Choroid plexus epithelial cell (primary cell): Measurements from ENCODE around the gene TMEM106A.
"Not testable (repeated sequence)": the region's sequence is repeated elsewhere in the genome, so short reads cannot be mapped to it uniquely, and the experiment has no call there.

ENCODE experiments used
- DNase-seq: peaks from one replicate; pipeline ENCODE4 v3.0.0-alpha.2; 2010; ENCODE audit warnings: low read depth
- H3K4me3 ChIP-seq: 2 replicates; pipeline ENCODE4 v1.5.1; 2011; ENCODE audit warnings: low read depth, mild to moderate bottlenecking, control low read depth, low read length, moderate library complexity
- TF ChIP-seq, protein P1 (sequence below): conservative IDR thresholded peaks from 2 replicates; pipeline ENCODE4 v1.5.1; 2011; ENCODE audit warnings: low read depth, mild to moderate bottlenecking, control low read depth, inconsistent platforms, low read length, moderate library complexity

Gene TMEM106A

DNA sequence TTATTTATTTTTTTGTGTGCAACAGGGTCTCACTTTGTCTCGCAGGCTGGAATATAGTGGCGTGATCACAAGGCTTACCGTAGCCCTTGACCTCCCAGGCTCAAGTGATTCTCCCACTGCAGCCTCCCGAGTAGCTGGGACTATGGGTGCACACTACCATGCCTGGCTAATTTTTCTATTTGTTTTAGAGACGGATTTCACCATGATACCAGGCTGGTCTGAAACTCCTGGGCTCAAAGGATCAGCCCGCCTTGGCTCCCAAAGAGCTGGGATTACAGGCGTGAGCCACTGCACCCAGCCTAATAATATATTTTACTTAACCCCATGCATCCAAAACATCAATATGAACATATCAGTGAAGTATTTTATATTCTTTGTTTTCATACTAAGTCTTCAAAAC lies 14.7 kb downstream of the TMEM106A start:
- H3K4me3 ChIP-seq: no peak overlapping the region
- DNase-seq: no peak
- TF ChIP-seq, protein P1, sequence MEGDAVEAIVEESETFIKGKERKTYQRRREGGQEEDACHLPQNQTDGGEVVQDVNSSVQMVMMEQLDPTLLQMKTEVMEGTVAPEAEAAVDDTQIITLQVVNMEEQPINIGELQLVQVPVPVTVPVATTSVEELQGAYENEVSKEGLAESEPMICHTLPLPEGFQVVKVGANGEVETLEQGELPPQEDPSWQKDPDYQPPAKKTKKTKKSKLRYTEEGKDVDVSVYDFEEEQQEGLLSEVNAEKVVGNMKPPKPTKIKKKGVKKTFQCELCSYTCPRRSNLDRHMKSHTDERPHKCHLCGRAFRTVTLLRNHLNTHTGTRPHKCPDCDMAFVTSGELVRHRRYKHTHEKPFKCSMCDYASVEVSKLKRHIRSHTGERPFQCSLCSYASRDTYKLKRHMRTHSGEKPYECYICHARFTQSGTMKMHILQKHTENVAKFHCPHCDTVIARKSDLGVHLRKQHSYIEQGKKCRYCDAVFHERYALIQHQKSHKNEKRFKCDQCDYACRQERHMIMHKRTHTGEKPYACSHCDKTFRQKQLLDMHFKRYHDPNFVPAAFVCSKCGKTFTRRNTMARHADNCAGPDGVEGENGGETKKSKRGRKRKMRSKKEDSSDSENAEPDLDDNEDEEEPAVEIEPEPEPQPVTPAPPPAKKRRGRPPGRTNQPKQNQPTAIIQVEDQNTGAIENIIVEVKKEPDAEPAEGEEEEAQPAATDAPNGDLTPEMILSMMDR: no peak

DNA sequence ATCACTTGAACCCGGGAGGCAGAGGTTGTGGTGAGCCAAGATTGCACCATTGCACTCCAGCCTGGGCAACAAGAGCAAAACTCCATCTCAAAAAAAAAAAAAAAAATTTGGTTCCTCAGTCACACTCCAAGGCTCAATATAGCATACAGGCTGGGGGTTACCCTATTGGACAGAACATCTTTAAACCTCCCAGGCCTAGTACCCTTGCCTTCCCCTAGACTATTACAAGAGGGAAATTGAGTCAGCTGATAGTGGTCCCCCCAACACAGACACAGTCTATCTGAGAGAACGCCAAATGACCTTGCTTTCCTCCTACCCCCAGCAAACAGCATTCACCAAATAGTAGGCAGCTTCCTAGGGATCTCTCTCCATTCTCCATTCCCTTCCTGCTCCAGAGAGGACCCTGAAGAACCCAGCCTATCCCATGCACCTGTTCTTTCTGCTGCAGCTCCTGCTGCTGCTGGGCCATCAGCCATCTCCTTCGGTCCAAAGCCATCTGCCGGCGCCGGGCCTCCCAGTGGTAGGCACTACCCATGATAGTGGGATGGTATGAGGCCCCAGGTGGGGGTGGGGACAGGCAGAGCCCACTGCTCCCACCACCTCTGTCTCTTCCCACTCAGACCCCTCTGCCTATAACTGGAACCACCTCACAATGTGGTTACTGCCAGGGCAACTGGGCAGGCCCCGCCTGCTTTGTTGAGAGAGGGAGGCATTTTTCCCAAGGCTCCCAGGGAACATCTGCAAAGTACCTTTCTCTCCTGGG lies 16.5 kb downstream of the TMEM106A start, which contains the start of gene CCDC200:
Gene CCDC200 (minus strand): TSS at position 604 of the 763 bp plus-strand sequence. CDS start 69 bp downstream, at position 535.
- H3K4me3 ChIP-seq, DNase-seq: not testable (repeated sequence)

DNA sequence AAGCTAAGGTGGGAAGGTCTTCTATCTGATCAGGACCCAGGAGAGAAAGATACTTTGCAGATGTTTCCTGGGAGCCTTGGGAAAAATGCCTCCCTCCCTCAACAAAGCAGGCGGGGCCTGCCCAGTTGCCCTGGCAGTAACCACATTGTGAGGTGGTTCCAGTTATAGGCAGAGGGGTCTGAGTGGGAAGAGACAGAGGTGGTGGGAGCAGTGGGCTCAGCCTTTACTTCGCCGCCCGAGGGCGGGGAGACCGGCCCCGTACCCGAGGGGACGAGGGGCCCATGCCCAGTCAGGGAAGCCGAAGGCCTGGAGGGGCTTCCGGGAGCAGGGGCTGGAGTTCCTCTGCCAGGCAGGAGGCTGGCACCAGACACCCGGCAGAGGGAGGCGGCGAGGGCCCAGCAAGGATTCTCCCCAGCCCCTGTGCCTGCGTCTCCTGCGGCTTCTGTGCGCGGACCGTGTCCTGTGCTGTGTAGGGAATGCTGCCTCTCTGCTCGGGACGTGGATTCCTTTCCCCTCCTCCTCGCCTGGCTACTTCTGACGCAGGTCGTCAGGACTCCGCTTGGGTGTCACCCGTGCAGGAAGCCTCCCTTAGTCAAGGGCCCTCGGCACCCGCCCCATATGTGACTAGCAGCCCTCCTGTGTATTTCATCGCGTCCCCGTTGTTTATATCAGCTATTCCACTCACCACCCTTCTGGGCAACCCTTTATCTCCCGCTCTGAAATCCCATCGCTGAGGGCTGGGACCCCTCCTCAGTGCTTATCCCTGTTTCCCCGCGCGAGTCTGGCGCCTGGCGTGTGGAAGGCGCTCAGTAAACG lies 19.7 kb downstream of the TMEM106A start:
- peak overlapping the region; percentile 44 for H3K4me3 ChIP-seq
- DNase-seq: not testable (repeated sequence)

DNA sequence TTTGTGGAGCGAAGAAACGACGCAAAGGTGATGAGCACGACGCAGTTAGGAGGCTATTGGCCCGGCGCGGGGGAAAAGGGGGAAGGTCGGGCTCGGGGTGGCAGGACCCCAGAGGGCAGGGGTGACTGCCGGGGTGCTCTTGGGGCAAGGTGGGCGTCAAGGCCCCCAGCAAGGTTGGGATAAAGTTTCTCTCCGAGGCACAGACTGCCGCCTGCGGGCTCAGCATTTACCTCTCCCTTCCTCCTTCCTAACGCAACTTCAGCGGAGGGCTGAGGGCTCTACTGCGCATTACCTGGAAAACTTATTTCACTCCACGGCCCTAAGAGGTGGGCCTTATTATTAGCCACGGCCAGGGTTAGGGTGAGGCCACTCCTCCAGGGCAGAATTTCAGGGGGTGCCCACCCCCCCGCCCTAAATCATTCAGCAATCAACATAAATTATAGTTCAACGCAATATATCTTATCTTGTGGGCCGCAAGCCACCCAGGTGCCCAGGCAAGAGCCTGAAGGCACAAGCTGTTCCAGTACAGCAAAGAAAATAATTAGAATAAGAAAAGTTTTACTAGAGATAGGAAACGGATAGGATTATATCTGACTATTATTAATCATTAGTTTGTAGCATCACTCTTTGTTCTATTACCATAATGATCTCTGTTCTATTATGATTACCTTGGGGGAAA lies 20.5 kb downstream of the TMEM106A start:
- peak; percentile 16 for DNase-seq

DNA sequence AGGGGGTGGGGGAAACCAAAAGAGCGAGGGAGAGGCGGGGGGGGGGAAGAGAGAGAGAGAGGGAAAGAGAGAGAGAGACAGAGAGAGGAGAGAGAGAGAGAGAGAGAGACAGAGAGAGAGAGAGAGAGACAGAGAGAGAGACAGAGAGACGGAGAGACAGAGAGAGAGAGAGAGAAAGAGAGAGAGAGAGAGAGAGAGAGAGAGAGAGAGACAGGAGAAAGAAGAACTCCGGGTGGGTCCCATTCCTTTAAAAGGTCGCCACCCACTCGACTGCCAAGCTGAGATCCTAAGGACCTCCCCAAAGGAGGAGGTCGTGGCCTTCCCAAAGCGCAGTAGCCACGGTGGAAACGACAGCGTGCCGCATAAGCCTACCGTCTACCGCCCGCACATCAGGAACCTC lies 21.6 kb downstream of the TMEM106A start:
- H3K4me3 ChIP-seq, DNase-seq: not testable (repeated sequence)

More for the DNA sequence above, 20.5 kb downstream of the TMEM106A start:
- H3K4me3 ChIP-seq: peak overlapping the region; percentile 44

DNA sequence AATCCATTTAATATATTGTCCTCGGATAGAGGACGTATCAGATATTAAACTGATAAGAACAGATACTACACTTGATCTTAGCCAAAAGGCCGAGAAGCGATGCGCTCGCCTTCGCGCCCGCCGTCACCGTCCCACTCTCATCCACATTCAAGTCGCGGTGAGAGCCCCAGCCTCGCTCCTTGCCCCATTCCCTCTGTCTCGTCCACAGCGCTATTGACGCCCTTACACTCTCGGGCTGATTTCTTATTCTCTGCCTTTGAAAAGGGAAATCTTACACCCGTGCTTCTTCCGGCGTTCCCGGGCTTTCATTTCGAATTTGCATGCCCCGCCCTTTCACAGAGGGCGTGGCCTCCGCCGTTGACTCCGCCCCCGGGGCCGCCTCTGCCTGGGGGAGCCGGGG lies 22.2 kb downstream of the TMEM106A start, which contains the start of gene RNU2-1:
Gene RNU2-1 (minus strand): TSS at position 101 of the 400 bp plus-strand sequence.
- H3K4me3 ChIP-seq, DNase-seq: not testable (repeated sequence)

DNA sequence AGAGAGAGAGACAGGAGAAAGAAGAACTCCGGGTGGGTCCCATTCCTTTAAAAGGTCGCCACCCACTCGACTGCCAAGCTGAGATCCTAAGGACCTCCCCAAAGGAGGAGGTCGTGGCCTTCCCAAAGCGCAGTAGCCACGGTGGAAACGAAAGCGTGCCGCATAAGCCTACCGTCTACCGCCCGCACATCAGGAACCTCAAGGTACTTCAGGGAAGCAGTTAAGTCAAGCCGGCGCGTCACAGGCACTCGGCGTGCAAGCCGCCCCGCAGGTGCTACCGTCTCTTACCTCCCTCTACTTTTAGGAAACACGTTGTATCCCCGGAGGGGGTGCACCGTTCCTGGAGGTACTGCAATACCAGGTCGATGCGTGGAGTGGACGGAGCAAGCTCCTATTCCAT lies 27.9 kb downstream of the TMEM106A start:
- not testable (repeated sequence) for DNase-seq

DNA sequence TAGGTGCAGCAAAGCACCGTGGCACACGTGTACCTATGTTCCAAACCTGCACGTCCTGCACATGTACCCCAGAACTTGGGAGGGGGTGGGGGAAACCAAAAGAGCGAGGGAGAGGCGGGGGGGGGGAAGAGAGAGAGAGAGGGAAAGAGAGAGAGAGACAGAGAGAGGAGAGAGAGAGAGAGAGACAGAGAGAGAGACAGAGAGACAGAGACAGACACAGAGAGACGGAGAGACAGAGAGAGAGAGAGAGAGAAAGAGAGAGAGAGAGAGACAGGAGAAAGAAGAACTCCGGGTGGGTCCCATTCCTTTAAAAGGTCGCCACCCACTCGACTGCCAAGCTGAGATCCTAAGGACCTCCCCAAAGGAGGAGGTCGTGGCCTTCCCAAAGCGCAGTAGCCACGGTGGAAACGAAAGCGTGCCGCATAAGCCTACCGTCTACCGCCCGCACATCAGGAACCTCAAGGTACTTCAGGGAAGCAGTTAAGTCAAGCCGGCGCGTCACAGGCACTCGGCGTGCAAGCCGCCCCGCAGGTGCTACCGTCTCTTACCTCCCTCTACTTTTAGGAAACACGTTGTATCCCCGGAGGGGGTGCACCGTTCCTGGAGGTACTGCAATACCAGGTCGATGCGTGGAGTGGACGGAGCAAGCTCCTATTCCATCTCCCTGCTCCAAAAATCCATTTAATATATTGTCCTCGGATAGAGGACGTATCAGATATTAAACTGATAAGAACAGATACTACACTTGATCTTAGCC lies 29.1 kb downstream of the TMEM106A start:
- not testable (repeated sequence) for DNase-seq, H3K4me3 ChIP-seq

More for the DNA sequence above, 27.9 kb downstream of the TMEM106A start:
- not testable (repeated sequence) for H3K4me3 ChIP-seq

DNA sequence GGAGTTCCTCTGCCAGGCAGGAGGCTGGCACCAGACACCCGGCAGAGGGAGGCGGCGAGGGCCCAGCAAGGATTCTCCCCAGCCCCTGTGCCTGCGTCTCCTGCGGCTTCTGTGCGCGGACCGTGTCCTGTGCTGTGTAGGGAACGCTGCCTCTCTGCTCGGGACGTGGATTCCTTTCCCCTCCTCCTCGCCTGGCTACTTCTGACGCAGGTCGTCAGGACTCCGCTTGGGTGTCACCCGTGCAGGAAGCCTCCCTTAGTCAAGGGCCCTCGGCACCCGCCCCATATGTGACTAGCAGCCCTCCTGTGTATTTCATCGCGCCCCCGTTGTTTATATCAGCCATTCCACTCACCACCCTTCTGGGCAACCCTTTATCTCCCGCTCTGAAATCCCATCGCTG lies 34.8 kb downstream of the TMEM106A start:
- not testable (repeated sequence) for H3K4me3 ChIP-seq, DNase-seq
